Neural cell (in vitro differentiated cells): ENCODE results near the gene SHBG. TPM values are rescaled to one million over a fixed set of nuclear protein-coding genes. Genes with fewer than 3 reads are reported as not detected.

Source experiments
- H2AFZ ChIP-seq: fragments of 200-600, 300-800 bp; sonication (generic), shearing (Covaris generic); 2 replicates; pipeline ENCODE4 v1.6.0; 2014; ENCODE audit warnings: low read depth, mild to moderate bottlenecking, antibody characterized with exemption, low read length, moderate library complexity
- H3F3A ChIP-seq: fragments of 200-600 bp; shearing (Covaris generic); 2 replicates; pipeline ENCODE4 v1.6.1; 2016; ENCODE audit warnings: mild to moderate bottlenecking, moderate library complexity, mixed read lengths, antibody characterized with exemption, low read length; ENCODE audit not compliant: insufficient read depth, poor library complexity, severe bottlenecking
- H3K27ac ChIP-seq: fragments of 200-600, 300-800 bp; sonication (generic), shearing (Covaris generic); 2 replicates; pipeline ENCODE4 v1.5.1; 2014; ENCODE audit warnings: mild to moderate bottlenecking, low read length, moderate library complexity
- H3K27me3 ChIP-seq: fragments of 300-800, 200-600 bp; sonication (generic), shearing (Covaris generic); 2 replicates; pipeline ENCODE4 v1.6.0; 2014; ENCODE audit warnings: mild to moderate bottlenecking, low read depth, low read length, moderate library complexity; ENCODE audit not compliant: insufficient read depth
- H3K36me3 ChIP-seq: fragments of 300-800, 200-600 bp; sonication (generic), shearing (Covaris generic); 2 replicates; pipeline ENCODE4 v1.5.1; 2014; ENCODE audit warnings: mild to moderate bottlenecking, antibody characterized with exemption, low read length, moderate library complexity; ENCODE audit not compliant: insufficient read depth
- H3K4me2 ChIP-seq: fragments of 300-800, 200-600 bp; sonication (generic), shearing (Covaris generic); 2 replicates; pipeline ENCODE4 v1.6.0; 2014; ENCODE audit warnings: mild to moderate bottlenecking, low read length
- H3K4me3 ChIP-seq: fragments of 300-800, 200-600 bp; sonication (generic), shearing (Covaris generic); 2 replicates; pipeline ENCODE4 v1.5.1; 2014; ENCODE audit warnings: mild to moderate bottlenecking, low read length, moderate library complexity
- H3K79me2 ChIP-seq: fragments of 200-600 bp; shearing (Covaris generic); replicated peaks from 2 replicates; pipeline ENCODE4 v1.6.0; 2014; ENCODE audit warnings: mild to moderate bottlenecking, low read length, moderate library complexity; ENCODE audit not compliant: insufficient read depth
- H3K9ac ChIP-seq: fragments of 300-800, 200-600 bp; sonication (generic), shearing (Covaris generic); 2 replicates; pipeline ENCODE4 v1.6.1; 2016; ENCODE audit warnings: mild to moderate bottlenecking, low read length, mixed read lengths
- H3K9me2 ChIP-seq: fragments of 200-600 bp; shearing (Covaris generic); 2 replicates; pipeline ENCODE4 v1.6.1; 2016; ENCODE audit warnings: mild to moderate bottlenecking, low read length, mixed read lengths; ENCODE audit not compliant: insufficient read depth
- H3K9me3 ChIP-seq: fragments of 200-600, 300-800 bp; sonication (generic), shearing (Covaris generic); 2 replicates; pipeline ENCODE4 v1.6.1; 2016; ENCODE audit warnings: mild to moderate bottlenecking, mixed run types, low read length, moderate library complexity, mixed read lengths
- H4K20me1 ChIP-seq: fragments of 200-600 bp; shearing (Covaris generic); 2 replicates; pipeline ENCODE4 v1.6.1; 2016; ENCODE audit warnings: mild to moderate bottlenecking, mixed run types; ENCODE audit not compliant: insufficient read depth
- EP300 ChIP-seq: fragments of 450-650 bp; conservative IDR thresholded peaks from 2 replicates; pipeline ENCODE4 v1.6.1; 2014; ENCODE audit warnings: antibody characterized with exemption, mild to moderate bottlenecking, moderate library complexity; ENCODE audit not compliant: poor library complexity, severe bottlenecking
- EZH2 ChIP-seq: fragments of 200-600, 300-800 bp; shearing (Covaris generic), sonication (generic); IDR thresholded peaks from 2 replicates; pipeline ENCODE4 v1.6.1; 2014; ENCODE audit warnings: antibody characterized with exemption, low read length, borderline replicate concordance, mild to moderate bottlenecking; ENCODE audit not compliant: insufficient read depth, poor library complexity, severe bottlenecking
- MXI1 ChIP-seq: fragments of 450-650 bp; conservative IDR thresholded peaks from 2 replicates; pipeline ENCODE4 v1.6.1; 2014; ENCODE audit warnings: antibody characterized with exemption, mild to moderate bottlenecking; ENCODE audit not compliant: poor library complexity, severe bottlenecking
- POLR2AphosphoS5 ChIP-seq: IDR thresholded peaks from 2 replicates; pipeline ENCODE4 v1.6.1; 2012
- RAD21 ChIP-seq: fragments of 450-650 bp; conservative IDR thresholded peaks from 2 replicates; pipeline ENCODE4 v1.6.1; 2014; ENCODE audit warnings: antibody characterized with exemption, mild to moderate bottlenecking, moderate library complexity
- SMC3 ChIP-seq: fragments of 450-650 bp; conservative IDR thresholded peaks from 2 replicates; pipeline ENCODE4 v1.6.1; 2014; ENCODE audit warnings: antibody characterized with exemption, mild to moderate bottlenecking, moderate library complexity; ENCODE audit not compliant: poor library complexity
- TAF1 ChIP-seq: IDR thresholded peaks from 2 replicates; pipeline ENCODE4 v1.6.1; 2012; ENCODE audit warnings: low read depth
- polyA plus RNA-seq: library from polyadenylated mRNA; depleted of rRNA; stranded (reverse); fragments of >200 nt; gene quantifications from 2 replicates; pipeline ENCODE4 v1.2.3, GENCODE V29; 2014
- TF ChIP-seq, protein P1 (sequence below): fragments of 450-650 bp; IDR thresholded peaks from 2 replicates; pipeline ENCODE4 v1.5.1; 2014; ENCODE audit warnings: antibody characterized with exemption, mild to moderate bottlenecking, moderate library complexity; ENCODE audit not compliant: poor library complexity, severe bottlenecking
- TF ChIP-seq, protein P2 (sequence below): IDR thresholded peaks from 2 replicates; pipeline ENCODE4 v1.6.1; 2012; ENCODE audit warnings: borderline replicate concordance

SHBG gene
- polyA plus RNA-seq, 1 donor from 2014 or later = 0.90 TPM

DNA sequence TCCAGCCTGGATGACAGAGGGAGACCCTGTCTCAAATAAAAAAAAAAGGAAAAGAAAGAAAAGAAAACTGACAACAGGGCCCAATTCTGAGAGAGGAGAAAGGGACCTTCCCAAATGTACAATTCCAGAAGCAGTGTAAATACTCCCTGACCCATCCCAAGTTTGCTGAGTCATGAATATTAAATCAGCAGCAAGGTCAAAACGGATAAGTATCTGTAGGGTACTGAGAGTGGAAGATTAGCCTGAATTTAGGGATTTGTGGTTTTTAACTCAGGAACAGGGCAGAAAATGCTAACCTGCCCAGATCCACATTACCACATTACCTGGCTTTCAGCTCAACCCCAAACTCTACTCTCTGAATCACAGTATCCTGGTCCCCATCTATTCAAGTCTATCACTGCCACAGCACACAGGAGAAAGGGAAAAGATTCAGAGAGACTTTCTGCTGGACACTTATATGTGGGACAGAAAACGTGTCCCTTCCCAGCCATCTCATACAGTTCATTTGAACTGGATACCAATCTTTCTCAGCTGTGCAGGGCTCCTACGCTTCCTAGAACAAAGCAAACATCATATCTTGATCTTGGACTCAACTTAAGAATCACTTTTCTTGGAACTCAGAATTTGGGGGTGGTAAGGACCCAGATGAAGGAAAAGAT lies 18.2 kb upstream of the SHBG start:
- Histone ChIP-seq H3K4me3 (peak overlapping the region; percentile 96), H4K20me1 (no peaks in the 10 kb centered on the region), H3F3A (no peaks in the 10 kb centered on the region), H3K36me3 (no peaks in the 10 kb centered on the region), H3K27me3 (no peaks in the 10 kb centered on the region), H2AFZ (no peak overlapping the region), H3K79me2 (peaks cover 64% of the 10 kb centered on the region), H3K9me3 (no peaks in the 10 kb centered on the region), H3K27ac (no peak overlapping the region), H3K9me2 (no peaks in the 10 kb centered on the region), H3K9ac (no peak overlapping the region), H3K4me2 (peak overlapping the region; percentile 9)
- TF ChIP-seq SMC3 (no peak), EZH2 (no peak), MXI1 (no peak), EP300 (no peak), RAD21 (no peak), TAF1 (no peak), POLR2AphosphoS5 (no peak)
- TF ChIP-seq, protein P1, sequence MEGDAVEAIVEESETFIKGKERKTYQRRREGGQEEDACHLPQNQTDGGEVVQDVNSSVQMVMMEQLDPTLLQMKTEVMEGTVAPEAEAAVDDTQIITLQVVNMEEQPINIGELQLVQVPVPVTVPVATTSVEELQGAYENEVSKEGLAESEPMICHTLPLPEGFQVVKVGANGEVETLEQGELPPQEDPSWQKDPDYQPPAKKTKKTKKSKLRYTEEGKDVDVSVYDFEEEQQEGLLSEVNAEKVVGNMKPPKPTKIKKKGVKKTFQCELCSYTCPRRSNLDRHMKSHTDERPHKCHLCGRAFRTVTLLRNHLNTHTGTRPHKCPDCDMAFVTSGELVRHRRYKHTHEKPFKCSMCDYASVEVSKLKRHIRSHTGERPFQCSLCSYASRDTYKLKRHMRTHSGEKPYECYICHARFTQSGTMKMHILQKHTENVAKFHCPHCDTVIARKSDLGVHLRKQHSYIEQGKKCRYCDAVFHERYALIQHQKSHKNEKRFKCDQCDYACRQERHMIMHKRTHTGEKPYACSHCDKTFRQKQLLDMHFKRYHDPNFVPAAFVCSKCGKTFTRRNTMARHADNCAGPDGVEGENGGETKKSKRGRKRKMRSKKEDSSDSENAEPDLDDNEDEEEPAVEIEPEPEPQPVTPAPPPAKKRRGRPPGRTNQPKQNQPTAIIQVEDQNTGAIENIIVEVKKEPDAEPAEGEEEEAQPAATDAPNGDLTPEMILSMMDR = no peak
- TF ChIP-seq, protein P2, sequence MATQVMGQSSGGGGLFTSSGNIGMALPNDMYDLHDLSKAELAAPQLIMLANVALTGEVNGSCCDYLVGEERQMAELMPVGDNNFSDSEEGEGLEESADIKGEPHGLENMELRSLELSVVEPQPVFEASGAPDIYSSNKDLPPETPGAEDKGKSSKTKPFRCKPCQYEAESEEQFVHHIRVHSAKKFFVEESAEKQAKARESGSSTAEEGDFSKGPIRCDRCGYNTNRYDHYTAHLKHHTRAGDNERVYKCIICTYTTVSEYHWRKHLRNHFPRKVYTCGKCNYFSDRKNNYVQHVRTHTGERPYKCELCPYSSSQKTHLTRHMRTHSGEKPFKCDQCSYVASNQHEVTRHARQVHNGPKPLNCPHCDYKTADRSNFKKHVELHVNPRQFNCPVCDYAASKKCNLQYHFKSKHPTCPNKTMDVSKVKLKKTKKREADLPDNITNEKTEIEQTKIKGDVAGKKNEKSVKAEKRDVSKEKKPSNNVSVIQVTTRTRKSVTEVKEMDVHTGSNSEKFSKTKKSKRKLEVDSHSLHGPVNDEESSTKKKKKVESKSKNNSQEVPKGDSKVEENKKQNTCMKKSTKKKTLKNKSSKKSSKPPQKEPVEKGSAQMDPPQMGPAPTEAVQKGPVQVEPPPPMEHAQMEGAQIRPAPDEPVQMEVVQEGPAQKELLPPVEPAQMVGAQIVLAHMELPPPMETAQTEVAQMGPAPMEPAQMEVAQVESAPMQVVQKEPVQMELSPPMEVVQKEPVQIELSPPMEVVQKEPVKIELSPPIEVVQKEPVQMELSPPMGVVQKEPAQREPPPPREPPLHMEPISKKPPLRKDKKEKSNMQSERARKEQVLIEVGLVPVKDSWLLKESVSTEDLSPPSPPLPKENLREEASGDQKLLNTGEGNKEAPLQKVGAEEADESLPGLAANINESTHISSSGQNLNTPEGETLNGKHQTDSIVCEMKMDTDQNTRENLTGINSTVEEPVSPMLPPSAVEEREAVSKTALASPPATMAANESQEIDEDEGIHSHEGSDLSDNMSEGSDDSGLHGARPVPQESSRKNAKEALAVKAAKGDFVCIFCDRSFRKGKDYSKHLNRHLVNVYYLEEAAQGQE = no peak

GRCh38 chr17:7612294-7612640 lies 17.7 kb upstream of the SHBG start:
- Histone ChIP-seq H3K9me2 (no peaks in the 10 kb centered on the region), H3K79me2 (peaks cover 60% of the 10 kb centered on the region), H3K9me3 (no peaks in the 10 kb centered on the region), H3K27ac (no peak overlapping the region), H3K9ac (no peak overlapping the region), H3K36me3 (no peaks in the 10 kb centered on the region), H3F3A (no peaks in the 10 kb centered on the region), H2AFZ (no peak overlapping the region), H3K4me3 (peak overlapping the region; percentile 96), H3K4me2 (peak overlapping the region; percentile 9), H3K27me3 (no peaks in the 10 kb centered on the region), H4K20me1 (no peaks in the 10 kb centered on the region)
- no peak for TF ChIP-seq EP300
- TF ChIP-seq, protein P2 = no peak
